Adrenal gland (tissue), 5 donors: Measurements from ENCODE around the gene HNF4A.

Source experiments
- POLR2A ChIP-seq, 2 donors: fragments of 450-650 bp; IDR thresholded peaks; one replicate each; pipeline ENCODE4 v1.6.1; 2017; ENCODE audit warnings: antibody characterized with exemption in 2 of 2, mild to moderate bottlenecking in 2 of 2, moderate library complexity in 1 of 2
- TF ChIP-seq, protein P1 (sequence below), 6 experiments: fragments of 450-650 bp in 4 of 6; fragments of 200-600 bp in 2 of 6; sonication (generic) in 1 of 6; IDR thresholded peaks; 1 replicate in 5 of 6; 2 replicates in 1 of 6; pipeline versions ENCODE4 v1.5.1 to v1.8.0; 2016 to 2021; ENCODE audit warnings: antibody characterized with exemption in 6 of 6, mild to moderate bottlenecking in 2 of 6, moderate library complexity in 1 of 6
- donor health status: DM: no; HTN: no; CAD: no.

DNA sequence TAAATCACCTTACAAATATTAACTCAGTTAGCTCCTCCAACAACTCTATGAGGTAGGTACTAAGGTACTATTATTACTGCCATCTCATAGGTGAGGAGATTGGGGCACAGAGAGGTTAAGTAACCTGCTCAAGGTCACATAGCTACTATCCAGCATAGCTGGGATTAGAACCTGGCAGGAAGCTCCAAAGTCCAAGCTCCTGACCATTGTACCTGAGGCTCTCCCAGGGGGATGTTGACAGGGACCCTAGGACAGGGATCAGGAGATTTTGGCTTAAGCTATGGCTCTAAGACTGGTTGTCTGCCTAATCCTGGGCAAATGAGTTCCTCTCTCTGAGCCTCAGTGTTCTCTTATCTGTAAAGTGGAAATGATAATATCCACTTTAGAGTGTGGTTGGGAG is 59.3 kb downstream of the HNF4A start:
- TF ChIP-seq, protein P1, sequence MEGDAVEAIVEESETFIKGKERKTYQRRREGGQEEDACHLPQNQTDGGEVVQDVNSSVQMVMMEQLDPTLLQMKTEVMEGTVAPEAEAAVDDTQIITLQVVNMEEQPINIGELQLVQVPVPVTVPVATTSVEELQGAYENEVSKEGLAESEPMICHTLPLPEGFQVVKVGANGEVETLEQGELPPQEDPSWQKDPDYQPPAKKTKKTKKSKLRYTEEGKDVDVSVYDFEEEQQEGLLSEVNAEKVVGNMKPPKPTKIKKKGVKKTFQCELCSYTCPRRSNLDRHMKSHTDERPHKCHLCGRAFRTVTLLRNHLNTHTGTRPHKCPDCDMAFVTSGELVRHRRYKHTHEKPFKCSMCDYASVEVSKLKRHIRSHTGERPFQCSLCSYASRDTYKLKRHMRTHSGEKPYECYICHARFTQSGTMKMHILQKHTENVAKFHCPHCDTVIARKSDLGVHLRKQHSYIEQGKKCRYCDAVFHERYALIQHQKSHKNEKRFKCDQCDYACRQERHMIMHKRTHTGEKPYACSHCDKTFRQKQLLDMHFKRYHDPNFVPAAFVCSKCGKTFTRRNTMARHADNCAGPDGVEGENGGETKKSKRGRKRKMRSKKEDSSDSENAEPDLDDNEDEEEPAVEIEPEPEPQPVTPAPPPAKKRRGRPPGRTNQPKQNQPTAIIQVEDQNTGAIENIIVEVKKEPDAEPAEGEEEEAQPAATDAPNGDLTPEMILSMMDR (IDR thresholded peaks at IDR 0.05) = no peak
- no peak for TF ChIP-seq POLR2A (IDR thresholded peaks at IDR 0.05)
